Upper lobe of left lung (tissue), 6 donors: Measurements from ENCODE around the gene ZNF622. TPM values are rescaled to one million over a fixed set of nuclear protein-coding genes. Genes with fewer than 3 reads are reported as not detected.

Experiments
- ATAC-seq, 2 donors: fragments of 200-7000 bp; cut with Tn5 transposase; one replicate each; pipeline ENCODE4 v1.9.1; 2022; ENCODE audit warnings: mild to moderate bottlenecking in 2 of 2, moderate library complexity in 2 of 2; ENCODE audit not compliant: low FRiP score in 2 of 2
- DNase-seq, 2 donors: peaks; one replicate each; pipeline ENCODE4 v3.0.0-alpha.2; 2019 to 2020
- H3K27ac ChIP-seq, 4 donors: fragments of 200-600 bp; sonication (generic); one replicate each; pipeline ENCODE4 v1.5.1; 2016 to 2019
- H3K27me3 ChIP-seq, 4 donors: fragments of 200-600 bp; sonication (generic); one replicate each; pipeline ENCODE4 v1.5.1; 2017 to 2019
- H3K36me3 ChIP-seq, 4 donors: fragments of 200-600 bp; sonication (generic); one replicate each; pipeline ENCODE4 v1.5.1; 2016 to 2019
- H3K4me1 ChIP-seq, 4 donors: fragments of 200-600 bp; sonication (generic); one replicate each; pipeline ENCODE4 v1.5.1; 2018 to 2019
- H3K4me3 ChIP-seq, 4 donors: fragments of 200-600 bp; sonication (generic); one replicate each; pipeline ENCODE4 v1.5.1; 2017 to 2019; ENCODE audit warnings: mild to moderate bottlenecking in 2 of 4, moderate library complexity in 1 of 4
- H3K9me3 ChIP-seq, 4 donors: fragments of 200-600 bp; sonication (generic); one replicate each; pipeline ENCODE4 v1.5.1; 2018 to 2019
- CTCF ChIP-seq, 6 experiments: fragments of 450-650 bp in 4 of 6; fragments of 200-600 bp in 2 of 6; sonication (generic) in 2 of 6; IDR thresholded peaks; one replicate each; pipeline ENCODE4 v1.5.1; 2016 to 2019; ENCODE audit warnings: antibody characterized with exemption in 6 of 6
- EP300 ChIP-seq, 4 donors: sonication (generic); formaldehyde crosslinking; IDR thresholded peaks; one replicate each; pipeline ENCODE4 v1.5.1; 2017; ENCODE audit warnings: antibody characterized with exemption in 4 of 4, control low read depth in 2 of 4
- POLR2A ChIP-seq, 4 donors: fragments of 450-650 bp; IDR thresholded peaks; one replicate each; pipeline ENCODE4 v1.5.1; 2016 to 2017; ENCODE audit warnings: antibody characterized with exemption in 4 of 4, mild to moderate bottlenecking in 2 of 4
- POLR2AphosphoS5 ChIP-seq, 2 donors: sonication (generic); formaldehyde crosslinking; IDR thresholded peaks; one replicate each; pipeline ENCODE4 v1.5.1; 2017; ENCODE audit warnings: antibody characterized with exemption in 2 of 2
- WGBS, 2 donors: methylation state at CpG; one replicate each; pipeline ENCODE4 v1.1.5; 2017 to 2018; 5-methylcytosine and 5-hydroxymethylcytosine counted together
- total RNA-seq, 6 donors: library from RNA; depleted of rRNA in 4 of 6; stranded (reverse); fragments of >200 nt in 4 of 6; gene quantifications; one replicate each; pipeline versions ENCODE4 v1.1.0 to v1.2.1, GENCODE V29; 2016 to 2021
- donor health status: DM: no; HTN: no; CAD: no; lungs with moderate emphysema.
- donor health status: DM: no; HTN: yes; CAD: no; lungs with severe emphysema.

ZNF622 gene
- total RNA-seq, 6 donors from 2014 or later = 15.3 to 45.0 (median 31.5) TPM

GRCh38 chr5:16486711-16487111, 21.1 kb upstream of the ZNF622 start:
- ATAC-seq = no peak
- TF ChIP-seq POLR2A (IDR thresholded peaks at IDR 0.05) = no peak
- TF ChIP-seq EP300 (IDR thresholded peaks at IDR 0.05) = no peak
- TF ChIP-seq CTCF (IDR thresholded peaks at IDR 0.05) = no peak
- TF ChIP-seq POLR2AphosphoS5 (IDR thresholded peaks at IDR 0.05) = no peak
- Histone ChIP-seq H3K36me3 (no peaks in the 10 kb centered on the region), H3K27ac (no peak overlapping the region), H3K4me1 (no peaks in the 10 kb centered on the region), H3K27me3 (no peaks in the 10 kb centered on the region), H3K9me3 (no peaks in the 10 kb centered on the region), H3K4me3 (no peak overlapping the region)
- DNase-seq = no peak
- WGBS, 2 donors = 49 to 73% methylated on average over 4 of the region's 4 CpGs

GRCh38 chr5:16485656-16486055, 20.1 kb upstream of the ZNF622 start:
- ATAC-seq (no peak), DNase-seq (no peak)
- no peaks in the 10 kb centered on the region for H3K9me3 ChIP-seq
- no peak for TF ChIP-seq POLR2AphosphoS5 (IDR thresholded peaks at IDR 0.05)
- no peak for TF ChIP-seq CTCF (IDR thresholded peaks at IDR 0.05)
- TF ChIP-seq POLR2A (IDR thresholded peaks at IDR 0.05) = no peak
- TF ChIP-seq EP300 (IDR thresholded peaks at IDR 0.05) = no peak
- H3K4me3 ChIP-seq = no peak overlapping the region
- H3K27me3 ChIP-seq = no peaks in the 10 kb centered on the region
- no peaks in the 10 kb centered on the region for H3K36me3 ChIP-seq
- H3K4me1 ChIP-seq = no peaks in the 10 kb centered on the region
- no peak overlapping the region for H3K27ac ChIP-seq

- Histone ChIP-seq H3K9me3 (no peaks in the 10 kb centered on the region), H3K27me3 (no peaks in the 10 kb centered on the region), H3K27ac (no peak overlapping the region), H3K4me1 (no peaks in the 10 kb centered on the region), H3K36me3 (no peaks in the 10 kb centered on the region), H3K4me3 (no peak overlapping the region)
- DNase-seq = no peak
- ATAC-seq = no peak
- 67 to 69% methylated on average over 1 of the region's 1 CpG for WGBS, 2 donors
- no peak for TF ChIP-seq POLR2A (IDR thresholded peaks at IDR 0.05)
- TF ChIP-seq POLR2AphosphoS5 (IDR thresholded peaks at IDR 0.05) = no peak
- no peak for TF ChIP-seq CTCF (IDR thresholded peaks at IDR 0.05)
- TF ChIP-seq EP300 (IDR thresholded peaks at IDR 0.05) = no peak
Observed at GRCh38 chr5:16484081-16484480, 18.5 kb upstream of the ZNF622 start.

GRCh38 chr5:16483361-16483760, 17.8 kb upstream of the ZNF622 start:
- Histone ChIP-seq H3K9me3 (no peaks in the 10 kb centered on the region), H3K27ac (no peak overlapping the region), H3K36me3 (no peaks in the 10 kb centered on the region), H3K4me1 (no peaks in the 10 kb centered on the region), H3K4me3 (no peak overlapping the region), H3K27me3 (no peaks in the 10 kb centered on the region)
- DNase-seq (no peak), ATAC-seq (no peak)
- TF ChIP-seq EP300 (IDR thresholded peaks at IDR 0.05) = no peak

GRCh38 chr5:16482891-16483290, 17.3 kb upstream of the ZNF622 start:
- no peaks in the 10 kb centered on the region for H3K27me3 ChIP-seq
- DNase-seq = no peak
- TF ChIP-seq EP300 (IDR thresholded peaks at IDR 0.05) (no peak), POLR2AphosphoS5 (IDR thresholded peaks at IDR 0.05) (no peak), CTCF (IDR thresholded peaks at IDR 0.05) (no peak), POLR2A (IDR thresholded peaks at IDR 0.05) (no peak)
- H3K4me3 ChIP-seq = no peak overlapping the region
- no peaks in the 10 kb centered on the region for H3K36me3 ChIP-seq
- no peaks in the 10 kb centered on the region for H3K9me3 ChIP-seq
- no peak overlapping the region for H3K27ac ChIP-seq
- H3K4me1 ChIP-seq = no peaks in the 10 kb centered on the region
- no peak for ATAC-seq
- WGBS, 2 donors = 90 to 93% methylated on average over 2 of the region's 2 CpGs
